ENCODE results near the gene DMXL2.
"Not testable (repeated sequence)": the region's sequence is repeated elsewhere in the genome, so short reads cannot be mapped to it uniquely, and the experiment has no call there.

The DMXL2 gene

GRCh38 chr15:51568939-51569784 is 53.4 kb downstream of the DMXL2 start:
- DNase-seq: not testable (repeated sequence)

- no peak for DNase-seq
These were observed 61.3 kb downstream of the DMXL2 start for GRCh38 chr15:51561271-51561670.

- DNase-seq: no peak
These were observed 63.7 kb downstream of the DMXL2 start for GRCh38 chr15:51558876-51559275.

GRCh38 chr15:51558411-51558810 is 64.2 kb downstream of the DMXL2 start:
- DNase-seq: no peak

- DNase-seq: no peak
These were observed 71.7 kb downstream of the DMXL2 start for GRCh38 chr15:51550841-51551240.

GRCh38 chr15:51547656-51548055 is 74.9 kb downstream of the DMXL2 start:
- no peak for DNase-seq

GRCh38 chr15:51536965-51537574 is 85.5 kb downstream of the DMXL2 start:
- DNase-seq: no peak

GRCh38 chr15:51533672-51534398 is 88.7 kb downstream of the DMXL2 start:
- DNase-seq: no peak

- no peak for DNase-seq
These were observed 95.6 kb downstream of the DMXL2 start for GRCh38 chr15:51526955-51527354.

- no peak for DNase-seq
These were observed 98.2 kb downstream of the DMXL2 start for GRCh38 chr15:51524376-51524775.

- DNase-seq: no peak
These were observed 106.3 kb downstream of the DMXL2 start for GRCh38 chr15:51516291-51516690.

GRCh38 chr15:51505251-51505650 is 117.3 kb downstream of the DMXL2 start:
- no peak for DNase-seq

- DNase-seq: no peak
These were observed 119.6 kb downstream of the DMXL2 start for GRCh38 chr15:51503003-51503402.

- no peak for DNase-seq
These were observed 123.1 kb downstream of the DMXL2 start for GRCh38 chr15:51499379-51499976.

GRCh38 chr15:51497806-51498205 is 124.8 kb downstream of the DMXL2 start:
- DNase-seq: no peak

GRCh38 chr15:51496246-51496645 is 126.3 kb downstream of the DMXL2 start:
- no peak for DNase-seq

- no peak for DNase-seq
These were observed 127.9 kb downstream of the DMXL2 start for GRCh38 chr15:51494411-51495314.

GRCh38 chr15:51493892-51494291 is 128.7 kb downstream of the DMXL2 start:
- DNase-seq: no peak

GRCh38 chr15:51492528-51492927 is 130.0 kb downstream of the DMXL2 start:
- no peak for DNase-seq

- DNase-seq: no peak
These were observed 130.6 kb downstream of the DMXL2 start for GRCh38 chr15:51491941-51492340.

GRCh38 chr15:51484781-51485180 is 137.8 kb downstream of the DMXL2 start:
- no peak for DNase-seq

- DNase-seq: no peak
These were observed 138.6 kb downstream of the DMXL2 start for GRCh38 chr15:51483985-51484384.
